Body of pancreas (tissue), 4 donors: ENCODE data around the gene CNTNAP2.

Source experiments
- POLR2A ChIP-seq, 3 donors: fragments of 450-650 bp; IDR thresholded peaks; one replicate each; pipeline ENCODE4 v1.6.1; 2016; ENCODE audit warnings: antibody characterized with exemption in 3 of 3, mild to moderate bottlenecking in 2 of 3
- TF ChIP-seq, protein P1 (sequence below), 7 experiments: fragments of 450-650 bp in 4 of 7; fragments of 200-600 bp in 3 of 7; sonication (generic) in 3 of 7; IDR thresholded peaks; one replicate each; pipeline ENCODE4 v1.5.1; 2016 to 2019; ENCODE audit warnings: antibody characterized with exemption in 7 of 7

DNA sequence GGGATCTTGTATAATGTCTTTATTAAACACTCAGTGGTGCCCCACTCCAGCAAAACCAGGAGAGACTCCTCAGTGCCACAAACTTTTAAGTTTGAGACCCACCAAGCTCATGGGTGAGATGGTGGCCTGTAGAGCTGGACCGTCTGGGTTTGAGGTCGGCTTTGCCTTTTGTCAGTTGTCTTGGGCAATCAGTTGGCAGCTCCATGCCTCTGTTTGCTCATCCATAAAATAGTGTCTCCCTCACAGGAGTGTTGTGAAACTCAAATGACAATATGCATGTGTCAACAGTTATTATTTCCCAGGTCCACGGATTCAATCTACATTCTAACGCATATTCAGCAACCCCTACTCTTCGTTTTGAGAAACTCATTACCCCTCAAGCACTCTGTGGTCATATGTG, 2106.1 kb downstream of the CNTNAP2 start:
- no peak for TF ChIP-seq POLR2A (IDR thresholded peaks at IDR 0.05)
- TF ChIP-seq, protein P1, sequence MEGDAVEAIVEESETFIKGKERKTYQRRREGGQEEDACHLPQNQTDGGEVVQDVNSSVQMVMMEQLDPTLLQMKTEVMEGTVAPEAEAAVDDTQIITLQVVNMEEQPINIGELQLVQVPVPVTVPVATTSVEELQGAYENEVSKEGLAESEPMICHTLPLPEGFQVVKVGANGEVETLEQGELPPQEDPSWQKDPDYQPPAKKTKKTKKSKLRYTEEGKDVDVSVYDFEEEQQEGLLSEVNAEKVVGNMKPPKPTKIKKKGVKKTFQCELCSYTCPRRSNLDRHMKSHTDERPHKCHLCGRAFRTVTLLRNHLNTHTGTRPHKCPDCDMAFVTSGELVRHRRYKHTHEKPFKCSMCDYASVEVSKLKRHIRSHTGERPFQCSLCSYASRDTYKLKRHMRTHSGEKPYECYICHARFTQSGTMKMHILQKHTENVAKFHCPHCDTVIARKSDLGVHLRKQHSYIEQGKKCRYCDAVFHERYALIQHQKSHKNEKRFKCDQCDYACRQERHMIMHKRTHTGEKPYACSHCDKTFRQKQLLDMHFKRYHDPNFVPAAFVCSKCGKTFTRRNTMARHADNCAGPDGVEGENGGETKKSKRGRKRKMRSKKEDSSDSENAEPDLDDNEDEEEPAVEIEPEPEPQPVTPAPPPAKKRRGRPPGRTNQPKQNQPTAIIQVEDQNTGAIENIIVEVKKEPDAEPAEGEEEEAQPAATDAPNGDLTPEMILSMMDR (IDR thresholded peaks at IDR 0.05) = no peak
